ENCODE data around the gene TCEANC2.

The TCEANC2 gene

DNA sequence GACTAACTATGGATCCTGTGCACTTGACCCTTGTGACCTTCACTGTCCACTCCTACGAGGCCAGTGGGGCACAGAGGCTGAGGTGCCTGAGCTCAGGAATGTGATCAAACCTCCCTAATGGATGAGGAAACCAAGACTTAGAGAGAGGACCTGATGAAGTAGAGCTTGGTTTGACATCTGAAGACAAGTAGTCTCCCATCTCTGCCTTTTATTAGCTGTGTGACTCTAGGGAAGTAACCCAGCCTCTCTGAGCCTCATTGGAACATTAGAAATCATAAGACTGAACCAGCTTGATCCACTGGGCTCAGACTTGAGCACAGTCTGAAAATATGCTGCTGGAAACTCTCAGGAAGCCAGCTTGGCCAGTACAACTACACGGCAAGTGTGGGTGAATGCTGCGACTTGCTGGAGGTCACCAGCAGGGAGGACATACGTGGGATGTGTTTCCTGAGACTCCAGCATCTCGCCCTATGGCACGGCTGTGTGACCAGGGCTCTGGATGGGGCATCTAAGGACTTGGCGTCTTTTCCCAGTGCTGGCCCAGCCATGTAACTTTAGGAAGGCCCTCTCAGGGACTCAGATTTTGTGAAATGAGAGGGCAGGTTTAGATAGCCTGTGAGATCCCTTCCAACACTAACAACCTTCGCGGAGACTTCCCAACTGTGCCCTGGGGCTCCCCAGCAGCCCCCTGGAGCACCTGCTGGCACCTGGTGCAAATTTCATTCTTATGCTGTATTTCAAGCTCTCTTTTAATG, 88.9 kb downstream of the TCEANC2 start:
- TF ChIP-seq, protein P1, sequence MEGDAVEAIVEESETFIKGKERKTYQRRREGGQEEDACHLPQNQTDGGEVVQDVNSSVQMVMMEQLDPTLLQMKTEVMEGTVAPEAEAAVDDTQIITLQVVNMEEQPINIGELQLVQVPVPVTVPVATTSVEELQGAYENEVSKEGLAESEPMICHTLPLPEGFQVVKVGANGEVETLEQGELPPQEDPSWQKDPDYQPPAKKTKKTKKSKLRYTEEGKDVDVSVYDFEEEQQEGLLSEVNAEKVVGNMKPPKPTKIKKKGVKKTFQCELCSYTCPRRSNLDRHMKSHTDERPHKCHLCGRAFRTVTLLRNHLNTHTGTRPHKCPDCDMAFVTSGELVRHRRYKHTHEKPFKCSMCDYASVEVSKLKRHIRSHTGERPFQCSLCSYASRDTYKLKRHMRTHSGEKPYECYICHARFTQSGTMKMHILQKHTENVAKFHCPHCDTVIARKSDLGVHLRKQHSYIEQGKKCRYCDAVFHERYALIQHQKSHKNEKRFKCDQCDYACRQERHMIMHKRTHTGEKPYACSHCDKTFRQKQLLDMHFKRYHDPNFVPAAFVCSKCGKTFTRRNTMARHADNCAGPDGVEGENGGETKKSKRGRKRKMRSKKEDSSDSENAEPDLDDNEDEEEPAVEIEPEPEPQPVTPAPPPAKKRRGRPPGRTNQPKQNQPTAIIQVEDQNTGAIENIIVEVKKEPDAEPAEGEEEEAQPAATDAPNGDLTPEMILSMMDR (IDR thresholded peaks at IDR 0.05) = no peak
- no peak overlapping the region for H3K27ac ChIP-seq
- H3K9me3 ChIP-seq = no peaks in the 10 kb centered on the region
- H3K36me3 ChIP-seq = no peaks in the 10 kb centered on the region
- H3K27me3 ChIP-seq = no peaks in the 10 kb centered on the region
- no peaks in the 10 kb centered on the region for H3K4me1 ChIP-seq (ENCODE audit: control insufficient read depth in 1 of 2, insufficient read depth in 1 of 2, low read depth in 1 of 2, low read length in 1 of 2)
- H3K4me3 ChIP-seq (ENCODE audit: low read depth in 1 of 2, low read length in 1 of 2) = no peak overlapping the region

DNA sequence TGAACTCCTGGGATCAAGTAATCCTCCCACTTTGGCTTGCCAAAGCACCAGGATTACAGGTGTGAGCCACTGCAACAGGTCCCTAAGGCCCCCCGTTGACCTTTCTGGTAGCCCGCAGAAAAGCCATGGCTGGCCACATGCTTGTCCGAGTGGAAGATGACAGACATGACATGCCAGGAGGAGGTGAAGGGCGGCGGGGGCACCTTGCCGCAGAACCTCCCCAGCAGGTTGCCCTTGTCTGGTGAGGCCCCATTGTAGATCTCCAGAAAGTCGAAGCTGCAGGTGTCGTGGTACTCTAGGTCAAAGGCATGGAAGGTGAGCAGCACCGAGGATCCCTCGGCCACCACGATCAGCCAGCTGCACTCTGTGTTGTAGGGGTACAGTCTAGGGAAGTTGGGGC, 91.0 kb downstream of the TCEANC2 start:
- TF ChIP-seq, protein P1 (IDR thresholded peaks at IDR 0.05) = no peak

DNA sequence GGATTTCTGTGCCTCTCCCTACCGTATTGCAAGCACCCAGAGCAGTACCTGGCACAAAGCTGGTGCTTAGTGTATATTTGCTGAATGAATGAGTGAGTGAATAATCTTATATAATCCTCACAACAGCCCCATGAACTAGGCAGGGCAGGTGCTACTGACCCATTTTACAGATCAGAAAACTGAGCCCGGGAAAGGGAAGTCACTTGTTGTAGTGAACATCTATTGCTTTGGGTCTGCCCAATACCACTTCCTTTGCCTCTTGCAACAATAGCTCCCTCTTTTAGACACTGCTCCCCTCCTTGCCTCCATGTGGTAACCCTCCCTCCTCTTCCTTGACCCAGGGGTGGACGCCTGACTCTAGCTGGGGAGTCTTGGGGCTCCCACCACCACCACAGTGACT, 96.3 kb downstream of the TCEANC2 start:
- H3K27ac ChIP-seq = no peak overlapping the region
- TF ChIP-seq, protein P1 (IDR thresholded peaks at IDR 0.05) = no peak
- no peaks in the 10 kb centered on the region for H3K36me3 ChIP-seq
- no peak overlapping the region for H3K4me3 ChIP-seq (ENCODE audit: low read depth in 1 of 2, low read length in 1 of 2)
- peaks cover 0 to 7% of the 10 kb centered on the region in 2 experiments for H3K4me1 ChIP-seq (ENCODE audit: control insufficient read depth in 1 of 2, insufficient read depth in 1 of 2, low read depth in 1 of 2, low read length in 1 of 2)
- H3K27me3 ChIP-seq = no peaks in the 10 kb centered on the region
- no peaks in the 10 kb centered on the region for H3K9me3 ChIP-seq

More for the DNA sequence above, 91.0 kb downstream of the TCEANC2 start:
- Histone ChIP-seq H3K9me3 (no peaks in the 10 kb centered on the region), H3K36me3 (no peaks in the 10 kb centered on the region), H3K27ac (no peak overlapping the region), H3K27me3 (no peaks in the 10 kb centered on the region), H3K4me1 (ENCODE audit: control insufficient read depth in 1 of 2, insufficient read depth in 1 of 2, low read depth in 1 of 2, low read length in 1 of 2) (no peaks in the 10 kb centered on the region), H3K4me3 (ENCODE audit: low read depth in 1 of 2, low read length in 1 of 2) (no peak overlapping the region)

DNA sequence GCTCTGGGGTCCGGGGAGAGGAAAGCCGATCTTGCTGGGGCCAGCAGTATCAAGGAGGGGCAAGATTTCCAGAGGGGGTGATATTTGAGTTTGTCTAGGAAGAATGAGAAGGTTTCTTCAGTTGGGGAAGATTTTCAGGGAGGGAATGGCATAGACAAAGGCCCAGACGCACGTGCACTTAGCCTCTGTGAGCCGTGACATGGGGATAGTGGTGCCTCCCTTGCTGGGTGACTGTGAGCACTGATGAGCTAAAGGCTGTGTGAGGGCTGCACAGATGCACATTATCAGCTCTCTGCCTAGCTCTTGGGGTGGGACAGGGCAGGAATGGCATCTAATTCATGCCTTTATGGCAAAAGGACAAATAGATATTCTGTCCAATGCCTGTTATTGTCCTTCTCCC, 97.6 kb downstream of the TCEANC2 start:
- Histone ChIP-seq H3K4me3 (ENCODE audit: low read depth in 1 of 2, low read length in 1 of 2) (no peak overlapping the region), H3K4me1 (ENCODE audit: control insufficient read depth in 1 of 2, insufficient read depth in 1 of 2, low read depth in 1 of 2, low read length in 1 of 2) (peaks cover 0 to 7% of the 10 kb centered on the region in 2 experiments), H3K36me3 (no peaks in the 10 kb centered on the region), H3K27me3 (no peaks in the 10 kb centered on the region), H3K27ac (no peak overlapping the region), H3K9me3 (no peaks in the 10 kb centered on the region)
- TF ChIP-seq, protein P1 (IDR thresholded peaks at IDR 0.05) = no peak

DNA sequence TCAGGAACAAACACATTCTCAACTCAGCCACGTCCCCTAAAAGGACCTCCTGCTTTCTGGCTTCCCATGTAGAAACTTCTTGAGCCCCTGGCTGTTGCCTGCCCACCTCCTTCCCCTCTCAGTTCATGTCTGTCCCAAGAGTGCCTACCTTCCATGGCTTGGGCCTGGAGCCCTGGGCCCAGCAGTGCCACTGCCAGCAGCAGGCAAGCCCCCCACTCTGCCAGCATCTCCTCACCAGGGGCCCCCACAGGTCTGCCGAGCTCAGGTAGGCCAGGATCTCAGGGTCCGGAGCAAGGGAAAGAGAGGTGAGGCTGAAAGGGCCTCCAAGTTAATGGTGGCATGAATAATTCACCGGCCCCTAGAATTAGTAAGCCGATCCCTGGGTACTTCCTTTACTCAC, 99.3 kb downstream of the TCEANC2 start, which contains the start of gene CDCP2:
TSS of gene CDCP2 (minus strand) at position 305 of the 400 bp plus-strand sequence. CDS start at position 227, 78 bp downstream.
- TF ChIP-seq, protein P1 (IDR thresholded peaks at IDR 0.05) = no peak
- H3K27me3 ChIP-seq = no peaks in the 10 kb centered on the region
- H3K4me3 ChIP-seq (ENCODE audit: low read depth in 1 of 2, low read length in 1 of 2) = no peak within 1 kb of the TSS
- no peaks in the 10 kb centered on the region for H3K36me3 ChIP-seq
- peaks cover 0 to 7% of the 10 kb centered on the region in 2 experiments for H3K4me1 ChIP-seq (ENCODE audit: control insufficient read depth in 1 of 2, insufficient read depth in 1 of 2, low read depth in 1 of 2, low read length in 1 of 2)
- no peak within 1 kb of the TSS for H3K27ac ChIP-seq
- H3K9me3 ChIP-seq = no peaks in the 10 kb centered on the region
